Measurements from ENCODE around the gene SGO2.
"Not testable (repeated sequence)": the region's sequence is repeated elsewhere in the genome, so short reads cannot be mapped to it uniquely, and the experiment has no call there.

The SGO2 gene

DNA sequence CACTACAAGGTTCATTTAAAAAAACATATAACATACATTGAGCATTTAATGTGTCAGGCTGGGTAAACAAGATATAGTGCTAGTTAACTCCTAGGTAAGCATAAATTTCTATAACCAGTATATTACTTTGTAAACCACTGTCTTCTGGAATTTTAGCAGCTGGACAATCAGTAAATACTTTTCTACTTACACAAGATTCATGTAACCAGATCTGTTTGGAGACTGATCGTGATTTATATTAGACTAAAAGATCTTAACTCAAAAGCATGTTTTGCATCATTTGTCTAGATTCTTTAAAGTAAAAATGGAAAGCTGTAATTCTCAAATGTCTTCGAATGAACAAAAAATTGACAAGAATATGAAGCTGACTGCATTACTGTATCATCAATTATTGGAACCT lies 941 bp upstream of the SGO2 start:
- no peak for DNase-seq (ENCODE audit: low read depth)

DNA sequence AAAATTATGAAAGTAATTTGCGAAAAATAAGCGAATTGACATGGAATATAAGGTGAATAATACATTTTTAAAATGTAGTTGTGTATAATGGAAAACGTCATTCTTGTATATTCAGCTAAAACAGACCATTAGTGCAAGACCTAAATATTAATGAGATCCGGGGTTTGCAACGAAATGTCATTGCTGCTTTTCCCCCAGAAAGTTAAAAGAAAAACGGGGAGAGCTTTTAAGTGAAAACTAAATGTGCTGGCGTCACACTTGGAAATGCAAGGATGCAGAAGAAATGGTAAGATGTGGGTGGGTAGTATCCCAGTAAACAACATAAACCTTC lies 491 bp upstream of the SGO2 start:
- no peak for DNase-seq (ENCODE audit: low read depth)

DNA sequence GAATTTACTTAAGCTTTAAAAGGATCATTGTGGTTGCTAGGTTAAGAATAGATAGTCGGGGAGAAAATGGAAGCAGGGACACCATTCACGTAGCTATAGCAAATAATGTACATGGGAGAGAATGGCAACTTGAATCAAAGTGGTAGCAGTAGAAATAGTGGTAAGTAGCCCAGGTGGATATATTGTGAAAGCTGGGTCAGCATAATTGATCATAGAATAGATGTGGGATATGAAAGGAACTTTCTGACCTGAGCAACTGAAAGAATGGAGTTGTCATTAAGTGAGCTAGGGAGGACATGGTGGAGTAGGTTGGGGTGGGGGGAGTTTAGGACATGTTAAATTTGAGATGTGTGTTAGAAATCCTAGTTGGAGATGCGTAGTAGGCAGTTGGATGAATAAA lies 2.2 kb downstream of the SGO2 start:
- no peak for DNase-seq (ENCODE audit: low read depth)

DNA sequence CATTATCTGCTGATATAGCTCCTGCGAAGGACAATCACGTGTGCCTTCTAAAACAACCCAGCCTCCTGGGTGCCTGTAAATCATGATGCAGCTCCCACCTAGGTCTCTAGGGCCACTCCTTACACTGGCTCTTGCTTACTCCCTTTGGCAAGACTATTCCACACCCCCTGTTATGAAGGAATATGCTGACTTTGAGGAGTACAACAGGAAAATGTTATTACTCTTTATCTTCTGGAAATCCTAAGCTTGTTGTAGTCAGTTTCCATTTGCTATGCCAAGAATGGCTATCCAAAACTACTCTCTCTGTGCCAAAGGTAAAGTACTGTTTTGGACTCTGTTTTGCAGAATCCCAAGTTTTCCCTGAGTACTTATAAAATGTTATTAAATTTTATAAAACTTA lies 7.7 kb downstream of the SGO2 start:
- no peak for DNase-seq (ENCODE audit: low read depth)

DNA sequence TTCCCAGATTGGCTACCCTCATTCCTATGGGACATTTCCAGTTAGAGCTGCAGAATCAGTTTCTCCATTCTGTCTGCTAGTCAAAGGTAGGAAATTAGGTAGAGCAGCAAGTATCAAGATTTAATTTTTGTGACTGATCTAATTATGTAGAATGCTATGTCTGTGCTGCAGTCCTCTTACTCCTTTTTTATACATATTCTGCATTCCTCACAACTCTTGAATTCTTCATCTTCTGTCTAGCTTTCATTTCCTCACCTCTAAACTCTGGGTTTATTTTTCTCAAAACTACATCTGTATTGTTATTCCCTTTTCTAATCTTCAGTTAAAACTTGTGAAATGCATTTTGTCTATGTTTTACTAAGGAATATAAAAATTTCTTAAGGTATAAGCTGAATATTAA lies 8.6 kb downstream of the SGO2 start:
- DNase-seq (ENCODE audit: low read depth), result no peak

DNA sequence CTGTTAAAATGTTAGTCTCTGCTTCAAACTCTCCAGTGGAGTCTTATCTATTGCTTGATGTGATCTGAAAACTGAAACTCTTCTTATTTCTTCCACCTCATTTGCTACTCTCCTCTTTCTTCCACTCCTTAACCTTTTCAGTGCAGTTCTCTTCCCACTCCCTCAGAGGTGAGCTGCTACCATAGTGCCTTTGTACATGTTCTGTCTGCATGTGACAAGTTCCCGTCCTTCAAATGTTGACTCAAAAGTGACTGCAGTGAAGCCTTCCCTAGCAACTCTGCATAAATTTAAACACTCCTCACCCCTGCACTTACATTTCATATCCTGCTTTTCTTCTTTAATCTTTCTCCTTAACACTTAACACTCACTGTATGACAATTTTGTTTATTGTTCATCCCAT lies 12.1 kb downstream of the SGO2 start:
- no peak for DNase-seq (ENCODE audit: low read depth)

DNA sequence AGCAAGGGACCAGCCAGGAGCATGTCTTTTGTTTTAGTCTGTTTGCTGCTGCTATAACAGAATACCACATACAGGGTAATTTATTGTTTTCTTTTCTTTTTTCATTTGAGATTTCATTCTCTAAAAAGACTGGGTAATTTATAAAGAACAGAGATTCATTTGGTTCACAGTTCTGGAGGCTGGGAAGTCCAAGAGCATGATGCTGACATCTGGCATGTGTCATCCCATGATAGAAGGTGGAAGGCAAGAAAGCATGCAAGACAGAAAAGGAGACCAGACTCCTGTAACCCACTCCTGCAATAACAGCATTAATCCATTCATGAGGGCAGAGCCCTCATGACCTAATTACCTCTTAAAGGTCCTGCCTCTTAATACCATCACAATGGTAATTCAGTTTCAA lies 14.8 kb downstream of the SGO2 start:
- no peak for DNase-seq (ENCODE audit: low read depth)

DNA sequence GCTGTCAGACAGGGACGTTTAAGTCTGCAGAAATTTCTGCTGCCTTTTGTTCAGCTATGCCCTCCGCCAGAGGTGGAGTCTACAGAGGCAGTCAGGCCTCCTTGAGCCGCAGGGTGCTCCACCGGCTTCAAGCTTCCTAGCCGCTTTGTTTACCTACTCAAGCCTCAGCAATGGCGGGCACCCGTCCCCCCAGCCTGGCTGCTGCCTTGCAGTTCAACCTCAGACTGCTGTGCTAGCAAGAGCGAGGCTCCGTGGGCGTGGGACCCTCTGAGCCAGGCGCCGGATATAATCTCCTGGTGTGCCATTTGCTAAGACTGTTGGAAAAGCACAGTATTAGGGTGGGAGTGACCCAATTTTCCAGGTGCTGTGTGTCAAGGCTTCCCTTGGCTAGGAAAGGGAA lies 40.6 kb downstream of the SGO2 start:
- DNase-seq (ENCODE audit: low read depth), result not testable (repeated sequence)

DNA sequence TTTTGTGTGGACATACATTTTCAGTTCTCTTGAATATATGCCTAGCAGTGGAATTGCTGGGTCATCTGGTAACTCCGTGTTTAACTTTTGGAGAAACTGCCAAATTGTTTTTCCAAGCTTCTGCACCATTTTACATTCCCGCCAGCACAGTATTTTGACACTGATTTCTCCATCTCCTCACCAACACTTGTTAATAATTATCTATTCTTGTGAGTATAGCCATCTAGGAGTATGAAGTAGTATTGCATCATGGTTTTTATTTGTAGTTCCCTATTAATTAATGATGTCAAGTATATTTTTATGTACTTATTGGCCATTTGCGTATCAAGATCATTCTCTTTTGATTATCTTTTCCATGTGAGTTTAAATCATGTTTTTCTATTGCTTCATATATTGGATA lies 41.9 kb downstream of the SGO2 start:
- no peak for DNase-seq (ENCODE audit: low read depth)

DNA sequence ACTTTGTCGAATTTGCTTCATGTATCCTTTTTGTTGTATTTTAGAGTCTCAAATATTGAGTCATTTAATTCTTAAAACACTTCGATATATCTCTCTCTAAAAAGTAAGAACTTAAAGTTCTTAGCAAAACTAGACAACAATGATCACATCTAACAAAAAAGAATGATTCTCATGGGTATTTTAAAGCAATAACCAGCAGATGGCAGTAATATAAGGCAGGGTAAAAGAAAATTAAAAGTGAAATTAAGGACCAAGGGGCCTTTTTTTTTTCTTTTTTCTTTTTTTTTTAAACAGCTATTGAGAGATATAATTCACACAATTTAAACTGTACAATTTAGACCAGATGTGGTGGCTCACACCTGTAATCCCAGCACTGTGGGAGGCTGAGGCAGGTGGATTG lies 50.0 kb downstream of the SGO2 start:
- no peak for DNase-seq (ENCODE audit: low read depth)

DNA sequence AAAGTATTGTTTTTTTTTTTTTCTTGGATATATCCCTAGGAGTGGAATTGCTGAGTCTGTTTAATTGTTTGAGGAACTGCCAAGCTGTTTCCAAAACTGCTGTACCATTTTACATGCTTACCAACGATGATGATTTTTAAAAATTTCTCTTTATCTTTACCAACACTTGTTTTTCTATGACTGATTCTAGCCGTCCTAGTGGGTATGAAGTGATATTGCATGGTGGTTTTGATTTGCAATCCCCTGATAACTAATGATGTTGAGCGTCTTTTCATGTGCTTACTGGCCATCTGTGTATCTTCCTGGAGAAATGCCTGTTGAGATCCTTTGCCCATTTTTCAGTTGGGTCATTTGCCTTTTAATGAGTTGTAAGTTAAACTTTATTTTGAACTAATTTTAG lies 51.0 kb downstream of the SGO2 start:
- DNase-seq (ENCODE audit: low read depth), result no peak

DNA sequence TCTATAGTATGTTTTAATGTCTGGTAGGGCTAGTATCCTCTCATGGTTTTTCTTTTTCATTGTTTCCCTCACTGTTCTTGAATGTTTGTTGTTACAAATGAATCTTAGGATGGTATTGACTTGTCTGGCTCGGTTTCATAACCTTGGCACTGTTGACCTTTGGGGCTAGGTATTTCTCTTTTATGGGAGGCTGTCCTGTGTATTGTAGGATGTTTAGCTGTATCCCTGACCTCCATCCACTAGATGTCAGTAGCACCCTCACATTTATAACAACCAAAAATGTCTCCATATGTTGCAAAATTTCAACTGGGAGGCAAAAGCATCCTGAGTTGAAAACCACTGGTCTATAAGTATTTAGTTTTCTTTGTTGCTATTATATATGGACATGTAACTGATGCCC lies 52.8 kb downstream of the SGO2 start:
- DNase-seq (ENCODE audit: low read depth), result no peak

DNA sequence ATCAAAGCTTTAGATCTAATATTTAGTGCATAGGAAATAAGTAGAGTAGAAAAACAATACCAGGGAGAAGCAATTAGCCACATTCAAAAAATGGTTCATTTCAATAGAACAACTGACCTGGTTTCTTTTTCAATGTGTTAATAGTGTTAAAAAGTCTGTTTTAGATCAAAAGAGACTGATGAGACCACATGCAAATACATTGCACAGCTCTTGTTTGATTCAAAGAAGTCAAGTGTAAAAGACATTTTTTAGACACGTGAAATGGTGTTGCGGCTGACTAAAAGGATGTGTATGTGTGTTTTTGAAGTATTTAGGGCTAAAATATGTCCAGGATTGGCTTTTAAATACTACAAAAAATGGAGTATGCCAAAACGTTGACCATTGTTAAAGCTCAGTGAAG lies 58.6 kb downstream of the SGO2 start:
- DNase-seq (ENCODE audit: low read depth), result no peak

DNA sequence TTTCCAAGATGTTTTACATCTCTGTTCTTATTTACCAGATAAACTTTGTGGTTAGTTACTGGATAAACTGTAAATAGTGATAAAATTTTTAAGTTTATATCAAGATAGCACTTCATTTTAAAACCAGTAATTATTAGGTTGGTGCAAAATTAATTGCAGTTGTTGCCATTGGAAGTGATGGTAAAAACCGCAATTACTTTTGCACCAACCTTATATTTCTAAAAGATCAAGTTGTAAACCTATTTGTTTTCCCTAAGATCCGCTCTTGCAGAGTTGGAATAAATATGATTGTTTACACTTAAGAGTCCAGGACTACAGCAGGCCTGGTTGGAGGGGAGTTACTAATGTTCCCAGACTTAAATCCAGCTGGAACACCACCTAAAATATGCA lies 59.3 kb downstream of the SGO2 start:
- no peak for DNase-seq (ENCODE audit: low read depth)

DNA sequence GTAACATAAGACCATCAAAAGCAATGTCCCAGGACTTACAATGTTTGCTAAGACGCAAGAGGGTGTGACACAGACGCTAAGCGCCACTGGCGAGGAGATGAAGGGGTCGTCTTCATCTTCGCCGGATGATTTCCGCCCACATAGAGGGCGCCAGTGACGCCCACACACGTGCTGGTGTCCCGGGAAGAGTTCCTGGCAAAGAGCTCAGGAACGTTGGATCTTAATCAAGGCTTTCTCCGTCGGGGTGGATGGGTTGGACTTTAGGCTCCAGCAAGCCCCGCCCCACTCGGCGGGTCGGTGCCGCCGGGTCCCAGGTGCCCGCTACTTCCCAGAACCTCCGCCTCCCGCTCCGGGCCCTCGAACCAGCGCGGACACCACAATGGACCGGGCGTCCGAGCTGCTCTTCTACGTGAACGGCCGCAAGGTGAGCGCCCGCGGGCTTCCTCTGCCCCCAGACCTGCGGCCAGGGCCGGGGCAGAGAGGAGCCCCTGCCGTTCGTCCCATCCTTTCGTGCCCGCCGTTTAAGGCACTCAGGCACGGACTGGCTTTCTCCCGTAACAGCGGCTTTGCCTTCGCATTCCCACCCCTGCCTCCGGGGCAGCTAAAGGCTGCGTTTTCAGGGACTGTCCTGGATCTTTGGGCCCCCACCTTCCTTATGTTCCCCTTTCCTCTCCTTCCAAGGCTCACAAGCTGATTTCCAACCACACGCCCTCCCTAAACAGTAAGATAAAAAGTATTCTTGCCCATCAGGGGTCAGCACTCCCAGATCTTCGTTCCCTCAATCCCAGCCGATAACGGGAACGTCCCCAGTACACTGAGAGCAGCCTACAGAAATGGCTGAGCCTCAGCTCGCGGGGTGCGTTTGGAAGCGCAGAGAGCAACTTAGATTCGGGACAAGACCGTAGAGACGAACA lies 60.0 kb downstream of the SGO2 start, which contains the start of gene AOX1:
AOX1 (plus strand) TSS at position 285 of the 914 bp plus-strand sequence; CDS start at position 380, 95 bp downstream.
- no peak for DNase-seq (ENCODE audit: low read depth)

DNA sequence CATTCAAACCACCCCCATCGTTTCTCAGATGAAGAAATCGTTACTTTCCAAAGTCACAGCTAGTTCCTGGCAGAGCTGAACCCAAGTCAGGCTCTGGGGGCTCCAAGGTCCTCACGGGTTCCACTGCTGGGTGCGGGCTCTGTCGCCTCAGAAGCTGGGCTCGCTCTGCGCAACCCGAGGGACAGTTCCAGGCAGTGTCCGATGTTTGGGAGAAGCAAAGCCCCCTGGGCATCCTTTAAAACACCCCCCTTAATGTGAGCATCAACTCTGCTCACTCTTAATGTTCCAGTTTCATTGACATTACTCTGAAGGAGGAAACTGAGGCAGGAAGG lies 60.6 kb downstream of the SGO2 start:
- no peak for DNase-seq (ENCODE audit: low read depth)

DNA sequence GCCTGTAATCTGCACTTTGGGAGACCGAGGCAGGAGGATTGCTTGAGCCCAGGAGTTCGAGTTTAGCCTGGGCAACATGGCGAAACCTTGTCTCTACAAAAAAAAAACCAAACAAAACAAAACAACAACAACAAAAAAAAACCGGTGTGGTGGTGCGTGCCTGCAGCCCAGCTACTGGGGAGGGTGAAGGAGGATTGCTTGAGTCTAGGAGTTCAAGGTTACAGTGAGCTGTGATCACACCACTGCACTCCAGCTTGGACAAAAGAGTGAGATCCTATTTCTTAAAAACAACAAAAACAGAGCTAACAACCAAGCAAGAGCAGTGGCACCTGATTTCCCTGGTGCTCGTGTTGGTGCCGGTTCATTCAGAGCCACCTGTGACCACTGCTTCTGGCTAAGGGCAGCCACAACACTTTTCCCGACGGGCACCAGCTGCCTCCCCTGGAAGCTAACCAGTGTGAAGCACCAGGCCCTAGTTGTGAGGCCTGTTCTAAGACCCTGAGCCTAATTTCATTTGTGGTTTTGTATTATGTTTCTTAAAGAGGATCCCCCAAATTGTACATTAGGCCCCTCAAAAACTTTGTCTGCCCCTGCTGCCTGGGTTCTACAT lies 61.1 kb downstream of the SGO2 start:
- DNase-seq (ENCODE audit: low read depth), result no peak

DNA sequence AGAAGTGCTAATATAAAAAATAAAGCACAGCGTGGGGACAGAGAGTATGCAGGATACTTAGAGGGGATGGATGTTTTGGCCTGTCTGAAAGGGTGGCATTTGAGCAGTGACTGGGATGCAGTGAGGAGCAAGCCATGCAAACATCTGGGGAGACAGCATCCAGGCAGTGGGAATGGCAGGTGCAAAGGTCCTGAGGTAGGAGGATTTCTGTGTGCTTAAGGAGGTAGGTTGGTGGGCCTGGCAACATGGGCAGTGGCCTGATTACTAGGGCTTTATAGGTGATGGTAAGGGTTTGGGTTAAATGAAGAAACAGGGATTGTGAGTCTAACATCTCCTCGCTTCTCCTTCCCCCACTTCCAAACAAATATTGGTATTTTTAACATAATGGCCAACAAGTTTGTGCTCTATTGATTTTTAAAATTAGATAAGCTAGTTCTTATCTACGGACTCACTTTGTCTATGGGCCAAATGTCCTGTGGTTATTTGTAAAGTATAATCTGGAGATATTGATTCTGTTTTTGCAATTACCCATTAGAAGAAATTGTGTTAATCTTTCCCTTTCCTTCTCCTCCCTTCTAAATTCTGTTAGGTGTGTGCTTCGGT lies 62.2 kb downstream of the SGO2 start:
- DNase-seq (ENCODE audit: low read depth), result no peak

DNA sequence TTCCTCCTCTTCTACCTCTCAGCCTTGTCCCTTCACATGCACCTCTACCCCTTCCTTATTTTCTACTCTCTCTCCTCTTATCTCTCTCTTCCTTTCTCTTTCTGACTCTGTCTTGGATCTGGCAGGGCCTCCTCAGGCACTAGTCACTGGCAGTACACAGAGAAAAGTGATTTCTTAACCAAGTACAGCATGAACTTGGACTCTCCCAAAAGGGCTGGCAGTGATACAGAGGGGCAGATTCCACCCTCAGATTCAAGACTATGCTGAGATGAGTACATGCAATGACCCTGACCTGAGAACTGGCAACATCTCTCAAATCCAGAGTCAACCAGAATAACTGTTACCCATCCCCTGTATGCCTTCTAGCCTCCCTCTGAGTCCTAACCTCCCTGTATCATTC lies 64.1 kb downstream of the SGO2 start:
- no peak for DNase-seq (ENCODE audit: low read depth)

DNA sequence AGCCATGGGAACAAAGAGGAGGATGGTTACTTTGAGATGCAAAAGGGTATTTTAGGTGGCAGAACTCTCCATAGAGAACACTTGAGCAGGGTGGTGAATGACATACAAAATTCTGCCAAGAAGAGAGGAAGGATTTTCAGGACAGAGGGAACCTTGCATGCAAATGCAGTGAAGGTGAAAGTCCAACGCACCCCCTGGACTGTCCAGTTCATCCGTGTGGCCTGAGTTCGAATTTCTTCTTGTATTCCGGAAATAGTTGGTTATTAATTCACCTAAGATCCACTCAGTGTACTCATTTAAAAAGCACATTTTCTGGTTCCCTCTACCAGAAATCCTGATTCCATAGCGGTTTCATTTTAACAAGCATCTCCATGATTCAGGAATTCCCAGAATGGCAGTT lies 65.3 kb downstream of the SGO2 start:
- DNase-seq (ENCODE audit: low read depth), result no peak

DNA sequence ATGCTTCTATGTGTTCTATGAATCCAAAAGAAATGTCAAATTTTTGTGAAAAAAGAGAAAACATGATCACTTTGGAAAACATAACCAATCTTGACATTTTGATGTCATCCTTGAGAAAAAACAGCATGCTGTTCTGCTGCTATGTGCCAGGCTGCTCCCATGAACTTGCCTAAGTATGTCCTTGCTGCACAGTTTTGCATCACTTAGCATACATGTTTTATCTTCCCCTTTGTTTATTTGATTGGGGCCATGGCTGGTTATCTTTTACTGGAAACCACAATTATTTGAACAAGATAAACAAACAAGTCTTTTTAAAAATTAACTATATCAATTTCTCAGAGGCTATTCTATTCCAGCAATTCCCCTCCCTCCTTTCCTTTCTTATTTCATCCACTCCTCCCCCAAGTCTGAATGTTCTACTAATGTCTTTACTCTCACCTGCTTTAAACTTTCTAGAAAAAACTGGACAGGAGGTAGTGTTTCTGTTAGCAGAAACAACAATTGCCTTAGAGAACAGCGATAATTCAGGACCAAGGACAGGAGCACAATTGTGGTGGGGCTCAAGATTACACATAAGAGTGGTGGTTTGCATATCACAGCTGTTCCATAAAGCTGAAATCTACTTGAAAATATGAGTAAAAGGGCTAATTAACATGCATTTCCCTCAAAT lies 66.5 kb downstream of the SGO2 start:
- DNase-seq (ENCODE audit: low read depth), result no peak

DNA sequence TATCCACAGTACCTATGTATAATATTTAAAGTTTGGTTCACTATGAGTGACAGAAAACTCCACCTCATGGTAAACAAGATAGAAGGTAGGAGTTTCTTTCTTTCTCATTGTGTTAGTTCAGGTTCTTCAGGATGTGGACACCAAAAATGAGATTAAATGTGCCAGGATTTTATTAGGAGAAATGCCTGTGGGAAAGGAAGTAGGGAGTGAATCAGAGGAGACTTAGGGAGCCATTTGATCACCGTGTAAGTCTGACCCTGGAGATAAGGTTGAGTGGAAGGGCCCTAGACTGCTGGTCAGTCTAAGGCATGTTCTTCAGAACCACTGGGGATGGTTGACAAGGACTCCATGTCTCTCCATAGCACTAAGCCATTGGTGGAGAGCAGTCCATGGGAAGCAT lies 67.9 kb downstream of the SGO2 start:
- no peak for DNase-seq (ENCODE audit: low read depth)

DNA sequence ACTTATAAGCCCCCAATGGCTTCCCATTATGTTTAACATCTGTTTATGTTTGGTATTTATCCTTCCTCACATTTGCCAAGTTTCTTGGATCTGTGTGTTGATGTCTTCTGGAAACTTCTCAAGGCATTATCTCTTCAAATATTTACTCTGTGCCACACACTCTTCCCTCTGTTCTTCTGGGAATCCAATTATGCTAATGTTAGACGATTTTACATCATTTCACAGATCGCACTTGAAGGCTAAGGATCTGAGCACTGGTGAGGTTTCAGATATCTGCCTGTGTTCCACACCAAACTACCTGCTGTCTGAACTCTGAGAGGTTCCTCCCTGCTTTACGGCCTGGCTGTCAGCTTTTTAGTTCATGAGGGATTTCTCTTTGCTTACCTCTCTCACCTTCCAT lies 69.9 kb downstream of the SGO2 start:
- DNase-seq (ENCODE audit: low read depth), result no peak
